ENCODE measurements around the gene DEPP1.

DEPP1 gene

DNA sequence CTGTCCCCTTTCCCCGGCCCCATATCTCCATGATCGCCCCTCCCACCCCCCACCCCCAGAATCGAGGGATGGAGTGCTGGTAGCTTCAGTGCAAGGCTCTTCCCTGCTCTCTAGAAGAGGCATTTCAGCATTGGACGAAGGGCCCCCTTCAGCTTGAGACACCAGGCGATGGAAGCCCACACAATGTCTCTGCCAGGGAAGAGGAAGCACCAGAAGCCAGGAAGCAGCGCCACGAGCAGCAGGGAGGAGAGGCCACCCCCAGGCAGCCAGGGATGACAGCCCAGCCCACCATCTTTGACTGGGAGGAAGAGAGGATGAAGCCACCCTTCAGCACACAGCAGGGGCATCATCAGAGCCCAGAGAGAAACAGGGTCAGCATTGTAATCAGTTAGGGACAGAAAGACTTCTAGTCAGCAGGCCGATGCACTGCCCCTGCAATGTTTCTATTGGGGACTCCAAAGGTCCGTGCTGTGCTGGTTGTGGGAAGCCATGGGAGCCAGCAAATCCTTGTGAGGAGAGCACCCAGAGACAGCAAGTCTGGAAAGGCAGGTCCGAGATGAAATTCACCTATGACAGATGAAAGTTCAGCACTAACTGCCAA, 51.8 kb downstream of the DEPP1 start:
- TF ChIP-seq, protein P1, sequence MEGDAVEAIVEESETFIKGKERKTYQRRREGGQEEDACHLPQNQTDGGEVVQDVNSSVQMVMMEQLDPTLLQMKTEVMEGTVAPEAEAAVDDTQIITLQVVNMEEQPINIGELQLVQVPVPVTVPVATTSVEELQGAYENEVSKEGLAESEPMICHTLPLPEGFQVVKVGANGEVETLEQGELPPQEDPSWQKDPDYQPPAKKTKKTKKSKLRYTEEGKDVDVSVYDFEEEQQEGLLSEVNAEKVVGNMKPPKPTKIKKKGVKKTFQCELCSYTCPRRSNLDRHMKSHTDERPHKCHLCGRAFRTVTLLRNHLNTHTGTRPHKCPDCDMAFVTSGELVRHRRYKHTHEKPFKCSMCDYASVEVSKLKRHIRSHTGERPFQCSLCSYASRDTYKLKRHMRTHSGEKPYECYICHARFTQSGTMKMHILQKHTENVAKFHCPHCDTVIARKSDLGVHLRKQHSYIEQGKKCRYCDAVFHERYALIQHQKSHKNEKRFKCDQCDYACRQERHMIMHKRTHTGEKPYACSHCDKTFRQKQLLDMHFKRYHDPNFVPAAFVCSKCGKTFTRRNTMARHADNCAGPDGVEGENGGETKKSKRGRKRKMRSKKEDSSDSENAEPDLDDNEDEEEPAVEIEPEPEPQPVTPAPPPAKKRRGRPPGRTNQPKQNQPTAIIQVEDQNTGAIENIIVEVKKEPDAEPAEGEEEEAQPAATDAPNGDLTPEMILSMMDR (IDR thresholded peaks at IDR 0.05; ENCODE audit: low read depth, low read length) = no peak
- no peak overlapping the region for H3K4me3 ChIP-seq (ENCODE audit: low read depth, low read length)
